Activated CD4-positive, alpha-beta T cell treated with anti-CD3 and anti-CD28 coated beads, Interleukin-2, amount 50 U/mL, for 1 hour (primary cell): ENCODE measurements around the gene RPL41.
A peak's percentile ranks its signal among the peaks of the same experiment; 100 is the strongest.
"Not testable (repeated sequence)": the region's sequence is repeated elsewhere in the genome, so short reads cannot be mapped to it uniquely, and the experiment has no call there.

Experiments used
- DNase-seq: peaks from one replicate; pipeline ENCODE4 v3.0.0-alpha.2; 2020

Gene RPL41

GRCh38 chr12:56116267-56117081 is at the start of gene RPL41:
TSS of gene RPL41 (plus strand) at chr12:56116633.
- peak; percentile 95 for DNase-seq

GRCh38 chr12:56071648-56072047 is 44.8 kb upstream of the RPL41 start:
- no peak for DNase-seq

DNA sequence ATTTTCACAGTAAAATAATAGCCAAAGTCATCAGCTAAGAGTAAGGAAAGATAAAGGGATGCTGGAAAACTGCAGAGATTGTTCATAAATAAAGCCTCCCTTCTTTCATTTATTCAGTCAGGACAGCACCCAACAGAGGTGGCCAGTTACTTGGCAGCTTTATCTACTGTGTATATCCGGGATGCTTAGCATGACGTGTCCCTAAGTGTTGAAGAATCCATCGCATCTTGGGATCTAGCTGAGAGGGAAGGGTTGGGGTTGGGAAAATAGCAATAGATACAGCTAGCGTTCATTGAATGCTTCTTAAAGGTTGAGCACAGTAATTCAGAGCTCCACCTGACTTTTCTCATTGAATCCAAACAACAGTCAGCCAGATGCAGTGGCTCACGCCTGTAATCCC is 42.0 kb upstream of the RPL41 start:
- no peak for DNase-seq

GRCh38 chr12:56077966-56078365 is 38.5 kb upstream of the RPL41 start:
- DNase-seq: not testable (repeated sequence)

DNA sequence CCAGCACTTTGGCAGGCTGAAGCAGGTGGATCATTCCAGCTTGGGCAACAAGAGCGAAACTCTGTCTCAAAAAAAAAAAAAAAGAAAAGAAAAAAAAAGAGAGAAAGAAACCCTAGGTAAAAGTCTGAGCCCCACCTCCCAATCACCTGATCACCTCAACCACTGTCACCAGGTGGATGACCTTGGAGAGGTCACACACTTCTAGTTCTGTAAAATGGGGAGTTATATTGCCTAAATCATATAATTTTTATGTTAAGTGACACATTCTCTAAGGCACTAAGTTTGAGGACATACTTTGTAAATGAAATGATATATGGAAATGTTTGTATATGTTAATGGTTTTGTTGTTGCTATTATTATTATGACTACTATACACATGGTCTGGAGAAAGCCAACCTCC is 38.0 kb upstream of the RPL41 start:
- no peak for DNase-seq

DNA sequence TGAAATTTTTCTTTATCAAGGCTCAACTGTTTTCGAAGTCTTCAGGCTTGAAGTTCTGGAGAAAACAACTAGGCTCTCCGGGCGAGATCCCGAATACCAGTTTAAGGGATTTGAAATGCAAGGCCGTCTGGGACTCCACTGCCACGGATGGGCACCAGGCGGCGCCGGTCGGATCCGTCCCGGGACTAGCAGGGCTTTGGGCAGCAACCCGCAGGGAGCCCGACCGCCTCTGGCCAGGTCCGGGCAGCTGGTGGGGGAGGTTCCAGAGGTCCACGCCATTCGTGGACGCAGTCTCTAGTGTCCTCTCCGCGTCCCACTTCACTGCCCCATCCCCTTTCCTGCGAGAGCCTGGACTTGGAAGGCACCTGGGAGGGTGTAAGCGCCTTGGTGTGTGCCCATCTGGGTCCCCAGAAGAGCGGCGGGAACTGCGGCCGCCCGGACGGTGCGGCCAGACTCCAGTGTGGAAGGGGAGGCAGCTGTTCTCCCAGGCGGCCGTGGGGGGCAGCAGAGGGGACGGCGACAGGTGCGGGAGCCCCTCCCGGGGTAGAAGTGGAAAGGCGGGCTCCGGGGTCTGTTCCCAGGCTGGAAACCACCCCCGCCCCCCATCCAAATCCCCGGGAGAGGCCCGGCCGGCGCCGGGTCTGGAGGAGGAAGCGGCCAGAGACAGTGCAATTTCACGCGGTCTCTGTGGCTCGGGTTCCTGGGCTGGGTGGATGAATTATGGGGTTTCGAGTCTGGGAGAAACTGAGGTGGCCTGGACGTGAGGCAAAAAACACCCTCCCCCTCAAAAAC is 37.3 kb upstream of the RPL41 start:
- DNase-seq: peak; percentile 51

DNA sequence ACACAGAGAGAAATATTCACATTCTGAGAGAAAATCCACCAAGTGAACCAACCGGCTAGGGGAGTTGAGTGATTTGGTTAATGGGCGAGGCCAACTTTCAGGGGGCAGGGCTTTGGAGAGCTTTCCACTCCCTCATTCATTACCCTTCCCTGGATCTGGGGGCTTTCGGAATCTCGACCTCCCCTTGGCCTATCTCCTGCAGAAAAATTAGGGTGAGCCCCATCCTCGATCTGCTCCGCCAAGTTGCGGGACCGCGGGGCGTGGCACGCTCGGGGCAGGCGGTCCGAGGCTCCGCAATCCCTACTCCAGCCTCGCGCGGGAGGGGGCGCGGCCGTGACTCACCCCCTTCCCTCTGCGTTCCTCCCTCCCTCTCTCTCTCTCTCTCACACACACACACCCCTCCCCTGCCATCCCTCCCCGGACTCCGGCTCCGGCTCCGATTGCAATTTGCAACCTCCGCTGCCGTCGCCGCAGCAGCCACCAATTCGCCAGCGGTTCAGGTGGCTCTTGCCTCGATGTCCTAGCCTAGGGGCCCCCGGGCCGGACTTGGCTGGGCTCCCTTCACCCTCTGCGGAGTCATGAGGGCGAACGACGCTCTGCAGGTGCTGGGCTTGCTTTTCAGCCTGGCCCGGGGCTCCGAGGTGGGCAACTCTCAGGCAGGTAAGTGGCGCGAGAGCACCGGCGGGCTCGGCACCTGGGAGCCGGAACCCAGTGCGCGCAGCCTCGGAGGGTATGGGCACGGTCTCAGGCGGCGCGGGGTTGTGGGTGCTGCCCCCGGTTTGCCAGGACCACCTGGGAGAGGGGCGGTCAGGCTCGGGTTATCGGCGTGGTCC is 36.5 kb upstream of the RPL41 start, which contains the start of gene ERBB3:
TSS of gene ERBB3 (plus strand) at position 443 of the 833 bp plus-strand sequence. CDS start at position 579, 136 bp downstream.
- peak; percentile 59 for DNase-seq

DNA sequence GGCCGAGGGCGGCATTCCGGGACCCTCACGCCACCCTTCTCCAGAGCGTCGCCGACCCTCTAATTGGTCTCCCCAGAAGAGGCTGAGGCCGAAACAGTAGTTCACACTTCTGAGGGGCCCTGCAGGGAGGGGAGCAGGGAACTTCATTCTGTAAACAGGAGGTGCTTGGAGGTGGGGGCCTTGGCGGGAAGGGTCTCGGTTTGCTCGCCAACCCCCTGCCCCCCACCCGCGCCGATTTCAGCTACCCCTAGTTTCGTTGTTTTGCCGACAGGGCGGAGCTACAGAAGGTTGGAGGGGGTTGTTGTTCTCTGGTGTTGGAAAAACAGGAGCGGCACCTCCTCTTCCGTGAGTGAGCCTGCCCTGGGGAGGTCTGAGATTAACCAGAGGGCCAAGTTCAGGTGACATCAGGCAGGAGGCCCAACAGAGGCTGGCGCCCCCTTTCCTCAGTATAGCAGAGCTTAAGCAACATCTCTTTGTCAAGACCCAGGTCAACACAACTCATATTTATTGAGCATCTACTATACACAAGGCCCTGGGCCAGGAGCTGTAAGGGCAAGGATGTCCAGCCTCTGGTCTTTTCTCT is 35.8 kb upstream of the RPL41 start:
- no peak for DNase-seq

- no peak for DNase-seq
These were observed 34.8 kb upstream of the RPL41 start for GRCh38 chr12:56081393-56082347.

- DNase-seq: no peak
These were observed 34.1 kb upstream of the RPL41 start for GRCh38 chr12:56082382-56082781.

- no peak for DNase-seq
These were observed 33.5 kb upstream of the RPL41 start for GRCh38 chr12:56082967-56083366.

DNA sequence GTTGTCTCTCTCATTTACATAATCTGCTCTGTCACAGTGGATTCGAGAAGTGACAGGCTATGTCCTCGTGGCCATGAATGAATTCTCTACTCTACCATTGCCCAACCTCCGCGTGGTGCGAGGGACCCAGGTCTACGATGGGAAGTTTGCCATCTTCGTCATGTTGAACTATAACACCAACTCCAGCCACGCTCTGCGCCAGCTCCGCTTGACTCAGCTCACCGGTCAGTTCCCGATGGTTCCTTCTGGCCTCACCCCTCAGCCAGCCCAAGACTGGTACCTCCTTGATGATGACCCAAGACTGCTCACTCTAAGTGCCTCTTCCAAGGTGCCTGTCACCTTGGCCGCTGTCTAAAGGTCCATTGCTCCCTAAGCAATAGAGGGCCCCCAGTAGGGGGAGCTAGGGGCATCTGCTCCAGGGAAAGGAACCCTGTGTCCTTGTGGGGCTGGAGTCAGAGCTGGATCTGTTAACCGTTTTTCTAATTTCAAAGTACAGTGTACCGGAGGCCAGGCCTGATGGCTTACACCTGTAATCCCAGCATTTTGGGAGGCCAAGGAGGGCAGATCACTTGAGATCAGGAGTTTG is 31.4 kb upstream of the RPL41 start:
- DNase-seq: no peak

GRCh38 chr12:56086096-56086495 is 30.3 kb upstream of the RPL41 start:
- DNase-seq: no peak

GRCh38 chr12:56086608-56087007 is 29.8 kb upstream of the RPL41 start:
- no peak for DNase-seq

- no peak for DNase-seq
These were observed 29.2 kb upstream of the RPL41 start for GRCh38 chr12:56087220-56087619.

DNA sequence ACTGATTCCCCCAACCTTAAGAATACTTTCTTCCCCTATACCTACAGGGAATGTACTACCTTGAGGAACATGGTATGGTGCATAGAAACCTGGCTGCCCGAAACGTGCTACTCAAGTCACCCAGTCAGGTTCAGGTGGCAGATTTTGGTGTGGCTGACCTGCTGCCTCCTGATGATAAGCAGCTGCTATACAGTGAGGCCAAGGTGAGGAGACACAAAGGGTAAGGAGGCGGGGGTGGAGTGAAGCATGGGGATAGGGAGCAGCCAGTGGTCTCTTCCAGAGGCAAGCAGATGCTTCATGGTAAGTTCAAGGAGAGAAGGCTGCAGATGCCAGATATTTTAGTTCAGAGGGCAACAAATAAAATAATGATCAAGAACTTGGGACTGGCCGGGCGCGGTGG is 18.7 kb upstream of the RPL41 start:
- DNase-seq: no peak

GRCh38 chr12:56098592-56098991 is 17.8 kb upstream of the RPL41 start:
- no peak for DNase-seq

DNA sequence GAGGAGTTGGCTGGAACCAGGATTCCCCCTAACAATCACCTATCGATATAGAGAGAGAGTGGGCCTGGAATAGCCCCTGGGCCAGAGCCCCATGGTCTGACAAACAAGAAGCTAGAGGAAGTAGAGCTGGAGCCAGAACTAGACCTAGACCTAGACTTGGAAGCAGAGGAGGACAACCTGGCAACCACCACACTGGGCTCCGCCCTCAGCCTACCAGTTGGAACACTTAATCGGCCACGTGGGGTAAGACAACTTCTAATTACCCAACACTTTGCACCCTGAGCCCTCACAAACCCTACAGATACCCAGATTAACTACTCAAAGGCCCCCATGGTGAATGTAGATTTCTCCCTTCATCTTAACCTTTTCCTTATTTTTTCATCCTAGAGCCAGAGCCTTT is 16.6 kb upstream of the RPL41 start:
- DNase-seq: no peak

- no peak for DNase-seq
These were observed 15.4 kb upstream of the RPL41 start for GRCh38 chr12:56101045-56101444.

DNA sequence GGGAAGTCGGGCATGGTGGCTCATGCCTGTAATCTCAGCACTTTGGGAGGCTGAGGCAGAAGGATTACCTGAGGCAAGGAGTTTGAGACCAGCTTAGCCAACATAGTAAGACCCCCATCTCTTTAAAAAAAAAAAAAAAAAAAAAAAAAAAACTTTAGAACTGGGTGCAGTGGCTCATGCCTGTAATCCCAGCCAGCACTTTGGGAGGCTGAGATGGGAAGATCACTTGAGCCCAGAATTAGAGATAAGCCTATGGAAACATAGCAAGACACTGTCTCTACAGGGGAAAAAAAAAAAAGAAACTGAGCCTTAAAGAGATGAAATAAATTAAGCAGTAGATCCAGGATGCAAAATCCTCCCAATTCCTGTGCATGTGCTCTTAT is 13.8 kb upstream of the RPL41 start:
- DNase-seq: no peak

DNA sequence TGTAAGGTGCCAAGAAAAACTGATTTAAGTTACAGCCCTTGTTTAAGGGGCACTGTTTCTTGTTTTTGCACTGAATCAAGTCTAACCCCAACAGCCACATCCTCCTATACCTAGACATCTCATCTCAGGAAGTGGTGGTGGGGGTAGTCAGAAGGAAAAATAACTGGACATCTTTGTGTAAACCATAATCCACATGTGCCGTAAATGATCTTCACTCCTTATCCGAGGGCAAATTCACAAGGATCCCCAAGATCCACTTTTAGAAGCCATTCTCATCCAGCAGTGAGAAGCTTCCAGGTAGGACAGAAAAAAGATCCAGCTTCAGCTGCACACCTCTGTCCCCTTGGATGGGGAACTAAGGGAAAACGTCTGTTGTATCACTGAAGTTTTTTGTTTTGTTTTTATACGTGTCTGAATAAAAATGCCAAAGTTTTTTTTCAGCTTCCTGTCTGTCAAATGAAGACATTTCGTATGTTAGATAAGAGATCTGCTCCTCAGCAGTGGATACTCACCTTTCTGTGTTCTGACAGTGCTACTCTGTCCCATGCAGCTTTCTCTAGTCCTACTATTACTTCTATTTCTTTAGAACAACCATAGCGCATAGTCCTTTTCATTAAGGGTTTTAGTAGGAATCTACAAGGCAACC is 13.2 kb upstream of the RPL41 start:
- no peak for DNase-seq
